GM12892 (cell line): ENCODE results near the gene JDP2.

Source experiments
- POLR2A ChIP-seq: IDR thresholded peaks from 2 replicates; pipeline ENCODE4 v1.6.1; 2011; ENCODE audit warnings: low read depth, low read length, control low read depth
- POLR2AphosphoS5 ChIP-seq: IDR thresholded peaks from 2 replicates; pipeline ENCODE4 v1.6.1; 2011; ENCODE audit warnings: low read depth, low read length, control low read depth
- TAF1 ChIP-seq: IDR thresholded peaks from 2 replicates; pipeline ENCODE4 v1.6.1; 2011; ENCODE audit warnings: low read depth, mild to moderate bottlenecking, control low read depth, low read length, borderline replicate concordance

GRCh38 chr14:75519826-75520728 lies 92.3 kb downstream of the JDP2 start:
- TF ChIP-seq POLR2A (no peak), POLR2AphosphoS5 (no peak), TAF1 (no peak)
